GM19025 (cell line): ENCODE data around the gene POLR3A.

ENCODE experiments used
- ATAC-seq: cut with Tn5 transposase; IDR thresholded peaks from one replicate; pipeline ENCODE4 v1.9.1; 2021; ENCODE audit warnings: mild to moderate bottlenecking, low read depth, moderate library complexity; ENCODE audit not compliant: unreplicated experiment

Gene POLR3A

GRCh38 chr10:78047314-78047891 is 18.1 kb upstream of the POLR3A start:
- peak; percentile 45 for ATAC-seq

GRCh38 chr10:78046711-78047269 is 17.5 kb upstream of the POLR3A start:
- no peak for ATAC-seq

- ATAC-seq = no peak
Measured at GRCh38 chr10:78045856-78046255, 16.5 kb upstream of the POLR3A start.

- ATAC-seq = peak; percentile 61
Measured at GRCh38 chr10:78045237-78045636, 15.9 kb upstream of the POLR3A start.

- ATAC-seq = no peak
Measured at GRCh38 chr10:78044699-78045098, 15.4 kb upstream of the POLR3A start.

- no peak for ATAC-seq
Measured at GRCh38 chr10:78044179-78044578, 14.9 kb upstream of the POLR3A start.

- ATAC-seq = no peak
Measured at GRCh38 chr10:78042752-78043104, 13.4 kb upstream of the POLR3A start.

GRCh38 chr10:78042058-78042751 is 12.9 kb upstream of the POLR3A start:
- ATAC-seq = no peak

GRCh38 chr10:78041170-78042057 is 12.1 kb upstream of the POLR3A start:
- no peak for ATAC-seq

- ATAC-seq = no peak
Measured at GRCh38 chr10:78039743-78040142, 10.4 kb upstream of the POLR3A start.

- no peak for ATAC-seq
Measured at GRCh38 chr10:78038791-78039547, 9.7 kb upstream of the POLR3A start.

- no peak for ATAC-seq
Measured at GRCh38 chr10:78038105-78038504, 8.8 kb upstream of the POLR3A start.

GRCh38 chr10:78035933-78036583 is 6.7 kb upstream of the POLR3A start:
- no peak for ATAC-seq

- no peak for ATAC-seq
Measured at GRCh38 chr10:78035437-78035836, 6.1 kb upstream of the POLR3A start.

- no peak for ATAC-seq
Measured at GRCh38 chr10:78035025-78035424, 5.7 kb upstream of the POLR3A start.

GRCh38 chr10:78033637-78034470 is 4.5 kb upstream of the POLR3A start, which contains the start of gene RPS24:
Gene RPS24 (plus strand): TSS chr10:78033863. CDS start chr10:78033902, 39 bp downstream.
- peak; percentile 84 for ATAC-seq

- no peak for ATAC-seq
Measured at GRCh38 chr10:78033387-78033636, 4.0 kb upstream of the POLR3A start.

GRCh38 chr10:78028438-78029268 is 662 bp downstream of the POLR3A start:
- ATAC-seq = no peak
